H9 (cell line): ENCODE data around the gene IL36G. TPM values are rescaled to one million over a fixed set of nuclear protein-coding genes. Genes with fewer than 3 reads are reported as not detected.

Experiments used
- DNase-seq: peaks from one replicate; pipeline ENCODE4 v3.0.0-alpha.2; 2017
- H2AFZ ChIP-seq: one replicate; pipeline ENCODE4 v1.6.1; 2013; ENCODE audit warnings: mild to moderate bottlenecking, low read length, control low read depth, moderate library complexity
- H2AK5ac ChIP-seq: 2 replicates; pipeline ENCODE4 v1.6.1; 2013; ENCODE audit warnings: low read length, control low read depth, mixed read lengths; ENCODE audit not compliant: insufficient read length
- H2BK120ac ChIP-seq: one replicate; pipeline ENCODE4 v1.6.1; 2013; ENCODE audit warnings: low read depth, mild to moderate bottlenecking, low read length, control low read depth, inconsistent platforms; ENCODE audit not compliant: poor library complexity, severe bottlenecking
- H2BK12ac ChIP-seq: 2 replicates; pipeline ENCODE4 v1.6.1; 2013; ENCODE audit warnings: low read length, control low read depth, mixed read lengths, low read depth; ENCODE audit not compliant: insufficient read length
- H2BK15ac ChIP-seq: 2 replicates; pipeline ENCODE4 v1.6.1; 2013; ENCODE audit warnings: low read depth, low read length, control low read depth
- H2BK20ac ChIP-seq: one replicate; pipeline ENCODE4 v1.6.1; 2013; ENCODE audit warnings: low read depth, mild to moderate bottlenecking, low read length, control low read depth, inconsistent platforms; ENCODE audit not compliant: poor library complexity, severe bottlenecking
- H2BK5ac ChIP-seq: 2 replicates; pipeline ENCODE4 v1.6.1; 2013; ENCODE audit warnings: low read length, control low read depth, mixed read lengths; ENCODE audit not compliant: insufficient read length
- H3K14ac ChIP-seq: 2 replicates; pipeline ENCODE4 v1.6.1; 2013; ENCODE audit warnings: low read length, control low read depth; ENCODE audit not compliant: insufficient read depth
- H3K18ac ChIP-seq: 2 replicates; pipeline ENCODE4 v1.6.1; 2013; ENCODE audit warnings: low read depth, mild to moderate bottlenecking, mixed read lengths, low read length, control low read depth; ENCODE audit not compliant: insufficient read length
- H3K23ac ChIP-seq: 2 replicates; pipeline ENCODE4 v1.6.1; 2013; ENCODE audit warnings: low read length, control low read depth, mixed read lengths, low read depth; ENCODE audit not compliant: insufficient read length
- H3K23me2 ChIP-seq: 2 replicates; pipeline ENCODE4 v1.6.1; 2013; ENCODE audit warnings: low read depth, mild to moderate bottlenecking, mixed read lengths, low read length, control low read depth; ENCODE audit not compliant: insufficient read length, poor library complexity, severe bottlenecking
- H3K27ac ChIP-seq: 2 replicates; pipeline ENCODE4 v1.5.1; 2013; ENCODE audit warnings: low read length, control low read depth, mixed read lengths, low read depth; ENCODE audit not compliant: insufficient read length
- H3K27me3 ChIP-seq: 2 replicates; pipeline ENCODE4 v1.6.1; 2013; ENCODE audit warnings: low read length, control low read depth, inconsistent platforms; ENCODE audit not compliant: insufficient read depth
- H3K4ac ChIP-seq: 2 replicates; pipeline ENCODE4 v1.6.1; 2013; ENCODE audit warnings: low read depth, mild to moderate bottlenecking, control low read depth, inconsistent platforms, low read length, moderate library complexity
- H3K4me1 ChIP-seq: 2 replicates; pipeline ENCODE4 v1.6.1; 2013; ENCODE audit warnings: low read length, control low read depth, inconsistent platforms; ENCODE audit not compliant: insufficient read depth
- H3K4me2 ChIP-seq: 2 replicates; pipeline ENCODE4 v1.6.1; 2013; ENCODE audit warnings: low read length, control low read depth, mixed read lengths; ENCODE audit not compliant: insufficient read length, insufficient read depth
- H3K56ac ChIP-seq: 2 replicates; pipeline ENCODE4 v1.6.1; 2013; ENCODE audit warnings: low read depth, mild to moderate bottlenecking, mixed read lengths, low read length, control low read depth; ENCODE audit not compliant: insufficient read length
- H3K79me1 ChIP-seq: 2 replicates; pipeline ENCODE4 v1.6.1; 2013; ENCODE audit warnings: low read depth, mild to moderate bottlenecking, moderate library complexity, low read length, control low read depth, inconsistent platforms; ENCODE audit not compliant: insufficient read depth, poor library complexity, severe bottlenecking
- H3K79me2 ChIP-seq: 2 replicates; pipeline ENCODE4 v1.6.1; 2013; ENCODE audit warnings: low read length, control low read depth, inconsistent platforms; ENCODE audit not compliant: insufficient read depth
- H3K9ac ChIP-seq: 2 replicates; pipeline ENCODE4 v1.6.1; 2013; ENCODE audit warnings: low read length, control low read depth, mixed read lengths; ENCODE audit not compliant: insufficient read length; ENCODE audit errors: extremely low read depth
- H3K9me3 ChIP-seq: one replicate; pipeline ENCODE4 v1.6.1; 2013; ENCODE audit warnings: low read depth, low read length, inconsistent platforms; ENCODE audit not compliant: control insufficient read depth
- H3T11ph ChIP-seq: one replicate; pipeline ENCODE4 v1.6.1; 2013; ENCODE audit warnings: mild to moderate bottlenecking, low read length, control low read depth, inconsistent platforms
- H4K20me1 ChIP-seq: one replicate; pipeline ENCODE4 v1.6.1; 2013; ENCODE audit not compliant: control insufficient read depth, insufficient read length, insufficient read depth
- H4K5ac ChIP-seq: 2 replicates; pipeline ENCODE4 v1.6.1; 2013; ENCODE audit warnings: low read depth, mild to moderate bottlenecking, mixed read lengths, low read length, control low read depth; ENCODE audit not compliant: insufficient read length
- H4K8ac ChIP-seq: replicated peaks from 2 replicates; pipeline ENCODE4 v1.6.1; 2013; ENCODE audit warnings: low read length, control low read depth, mixed read lengths, low read depth; ENCODE audit not compliant: insufficient read length
- H4K91ac ChIP-seq: 2 replicates; pipeline ENCODE4 v1.6.1; 2013; ENCODE audit warnings: low read depth, mild to moderate bottlenecking, moderate library complexity, mixed read lengths, low read length, control low read depth; ENCODE audit not compliant: insufficient read length
- H3K27ac Mint-ChIP-seq, 3 experiments: 2 replicates in 2 of 3; 3 replicates in 1 of 3; pipeline ENCODE4 v1.8.0; 2020 to 2021; ENCODE audit warnings: mixed read lengths in 3 of 3, mild to moderate bottlenecking in 1 of 3, moderate library complexity in 1 of 3
- H3K27me3 Mint-ChIP-seq: 2 replicates; pipeline ENCODE4 v1.8.0; 2021; ENCODE audit warnings: low read depth, mild to moderate bottlenecking, moderate library complexity, mixed read lengths
- H3K36me3 Mint-ChIP-seq, 3 experiments: 2 replicates in 2 of 3; 3 replicates in 1 of 3; pipeline ENCODE4 v1.8.0; 2020 to 2021; ENCODE audit warnings: low read depth in 3 of 3, mixed read lengths in 3 of 3; ENCODE audit not compliant: insufficient read depth in 1 of 3
- H3K4me1 Mint-ChIP-seq, 2 experiments: 2 replicates each; pipeline ENCODE4 v1.8.0; 2020; ENCODE audit warnings: mixed read lengths in 2 of 2
- H3K4me3 Mint-ChIP-seq, 2 experiments: 2 replicates in 1 of 2; 3 replicates in 1 of 2; pipeline ENCODE4 v1.8.0; 2020 to 2021; ENCODE audit warnings: mild to moderate bottlenecking in 2 of 2, mixed read lengths in 2 of 2, moderate library complexity in 1 of 2
- H3K9me3 Mint-ChIP-seq, 2 experiments: 2 replicates in 1 of 2; 3 replicates in 1 of 2; pipeline ENCODE4 v1.8.0; 2020; ENCODE audit warnings: mild to moderate bottlenecking in 2 of 2, mixed read lengths in 2 of 2, moderate library complexity in 1 of 2
- CTCF ChIP-seq: fragments of 200-600 bp; sonication (generic); conservative IDR thresholded peaks from 3 replicates; pipeline ENCODE4 v1.8.0; 2021; ENCODE audit warnings: antibody characterized with exemption, mild to moderate bottlenecking
- WGBS: extraction: QIAGEN DNeasy Blood & Tissue Kit; methylation state at CpG from one replicate; pipeline ENCODE4 v1.1.7; 2013; ENCODE audit warnings: missing lambda C conversion rate, low lambda C conversion rate, mixed read lengths; ENCODE audit not compliant: insufficient read length; ENCODE audit errors: extremely low coverage; 5-methylcytosine and 5-hydroxymethylcytosine counted together
- total RNA-seq: library from RNA; stranded (reverse); gene quantifications from 2 replicates; pipeline ENCODE4 v1.2.1, GENCODE V29; 2021

Gene IL36G
- total RNA-seq, 1 experiment from 2014 or later: not detected

- Histone ChIP-seq H3K9me3 (no peaks in the 10 kb centered on the region), H2AFZ (no peak overlapping the region), H3K9ac (no peak overlapping the region), H2AK5ac (no peak overlapping the region), H4K8ac (no peak overlapping the region), H2BK120ac (no peak overlapping the region), H3K4me1 (no peaks in the 10 kb centered on the region), H3K79me1 (no peaks in the 10 kb centered on the region), H3K56ac (no peak overlapping the region), H3K23me2 (no peaks in the 10 kb centered on the region), H3K23ac (no peak overlapping the region), H2BK20ac (no peak overlapping the region), H4K91ac (no peak overlapping the region), H3K4me2 (no peak overlapping the region), H2BK12ac (no peak overlapping the region), H2BK15ac (no peak overlapping the region), H3K79me2 (no peaks in the 10 kb centered on the region), H3K14ac (no peak overlapping the region), H3K27me3 (no peaks in the 10 kb centered on the region), H4K5ac (no peak overlapping the region), H3T11ph (no peak overlapping the region), H3K27ac (no peak overlapping the region), H2BK5ac (no peak overlapping the region), H4K20me1 (no peaks in the 10 kb centered on the region), H3K18ac (no peak overlapping the region), H3K4ac (no peak overlapping the region)
- no peak for TF ChIP-seq CTCF
- no CpG with 5 or more reads among the region's 2 CpGs for WGBS
- peaks cover 36 to 80% of the 10 kb centered on the region in 2 experiments for H3K9me3 Mint-ChIP-seq
- no peak overlapping the region for H3K27ac Mint-ChIP-seq
- H3K4me1 Mint-ChIP-seq: no peaks in the 10 kb centered on the region
- DNase-seq: no peak
- H3K36me3 Mint-ChIP-seq: peaks cover 0 to 2% (median 0%) of the 10 kb centered on the region in 3 experiments; a peak in 1 of 7 replicates
- H3K27me3 Mint-ChIP-seq: peaks cover 5% of the 10 kb centered on the region
- no peak overlapping the region for H3K4me3 Mint-ChIP-seq
These were observed 16.8 kb downstream of the IL36G start for GRCh38 chr2:112994648-112995047.
